LNCAP (cell line): ENCODE results near the gene TMEM80.

ENCODE experiments used
- CTCF ChIP-seq: fragments of 450-650 bp; IDR thresholded peaks from 2 replicates; pipeline ENCODE4 v1.5.1; 2017; ENCODE audit warnings: mild to moderate bottlenecking

TMEM80 gene

DNA sequence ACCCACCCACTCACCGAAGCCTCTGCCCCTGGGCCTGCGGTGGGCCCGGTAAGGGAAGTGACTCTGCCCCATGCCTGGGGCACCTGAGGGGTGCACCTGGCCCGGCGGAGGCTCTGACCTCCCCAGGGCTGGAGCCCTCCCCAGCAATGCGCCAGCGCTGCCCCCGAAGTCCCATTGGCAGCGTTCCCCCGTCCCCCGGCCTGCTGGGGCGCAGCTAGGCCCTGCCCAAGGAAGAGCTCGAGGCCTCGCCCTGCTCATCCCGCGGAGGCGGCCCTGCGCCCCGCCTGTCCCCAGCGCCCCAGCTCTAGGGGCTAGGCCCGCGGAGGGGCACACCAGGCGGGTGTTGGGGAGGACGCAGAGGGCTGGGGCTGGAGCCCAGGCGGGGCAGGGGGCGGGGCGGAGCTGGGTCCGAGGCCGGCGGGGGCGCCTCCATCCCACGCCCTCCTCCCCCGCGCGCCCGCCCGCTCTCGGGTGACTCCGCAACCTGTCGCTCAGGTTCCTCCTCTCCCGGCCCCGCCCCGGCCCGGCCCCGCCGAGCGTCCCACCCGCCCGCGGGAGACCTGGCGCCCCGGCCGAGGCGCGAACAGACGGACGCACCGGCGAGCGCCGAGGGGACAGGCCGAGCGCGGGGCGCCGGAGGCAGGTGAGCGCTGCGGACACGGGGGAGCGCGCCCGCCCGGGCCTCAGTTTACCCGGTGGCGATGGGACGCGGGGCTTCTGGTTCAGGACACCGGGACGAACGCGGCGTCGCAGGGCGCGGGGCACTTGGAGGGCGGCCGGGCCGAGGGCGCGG is 10.2 kb downstream of the TMEM80 start, which contains the start of gene EPS8L2:
Gene EPS8L2 (plus strand): TSS at position 586 of the 793 bp plus-strand sequence. CDS start 3,177 bp downstream, outside the sequence.
- TF ChIP-seq CTCF = no peak

- TF ChIP-seq CTCF = no peak
Observed at GRCh38 chr11:706439-706956, 10.9 kb downstream of the TMEM80 start.

GRCh38 chr11:706957-707816 is 11.6 kb downstream of the TMEM80 start:
- TF ChIP-seq CTCF = no peak

GRCh38 chr11:707817-708420 is 12.3 kb downstream of the TMEM80 start:
- no peak for TF ChIP-seq CTCF

GRCh38 chr11:708511-708910 is 12.9 kb downstream of the TMEM80 start:
- no peak for TF ChIP-seq CTCF

GRCh38 chr11:709109-709997 is 13.7 kb downstream of the TMEM80 start:
- no peak for TF ChIP-seq CTCF
